HFF-Myc (cell line): ENCODE data around the gene ANKS1B.

Experiments
- DNase-seq: peaks from one replicate; pipeline ENCODE4 v3.0.0-alpha.2; 2011; ENCODE audit warnings: low read depth; ENCODE audit errors: extremely low read depth
- H3K4me3 ChIP-seq: replicated peaks from 2 replicates; pipeline ENCODE4 v1.5.1; 2011; ENCODE audit warnings: low read depth, mild to moderate bottlenecking, control low read depth, low read length
- CTCF ChIP-seq: IDR thresholded peaks from 2 replicates; pipeline ENCODE4 v1.5.1; 2012; ENCODE audit warnings: mild to moderate bottlenecking, low read depth, low read length, control low read depth; ENCODE audit errors: missing control alignments

The ANKS1B gene

GRCh38 chr12:98748463-98748862, 1236.3 kb downstream of the ANKS1B start:
- no peak overlapping the region for H3K4me3 ChIP-seq
- no peak for TF ChIP-seq CTCF
- DNase-seq: no peak

GRCh38 chr12:98745578-98746391, 1239.0 kb downstream of the ANKS1B start:
- peak overlapping the region; percentile 36 for H3K4me3 ChIP-seq
- DNase-seq: no peak
- TF ChIP-seq CTCF: no peak

- no peak overlapping the region for H3K4me3 ChIP-seq
- DNase-seq: no peak
- TF ChIP-seq CTCF: no peak
Measured at GRCh38 chr12:98744680-98745079, 1240.1 kb downstream of the ANKS1B start.

- peak; percentile 68 for TF ChIP-seq CTCF
- H3K4me3 ChIP-seq: no peak overlapping the region
- no peak for DNase-seq
Measured at GRCh38 chr12:98743362-98743953, 1241.3 kb downstream of the ANKS1B start.

GRCh38 chr12:98741556-98742265, 1243.0 kb downstream of the ANKS1B start:
- H3K4me3 ChIP-seq: no peak overlapping the region
- DNase-seq: no peak
- TF ChIP-seq CTCF: no peak

GRCh38 chr12:98741196-98741555, 1243.6 kb downstream of the ANKS1B start:
- no peak overlapping the region for H3K4me3 ChIP-seq
- no peak for TF ChIP-seq CTCF

More at GRCh38 chr12:98741196-98741555, 1243.6 kb downstream of the ANKS1B start:
- DNase-seq: no peak
